PC-9 (cell line): ENCODE measurements around the gene IQGAP3. TPM values are rescaled to one million over a fixed set of nuclear protein-coding genes. Genes with fewer than 3 reads are reported as not detected.
A peak's percentile ranks its signal among the peaks of the same experiment; 100 is the strongest.

ENCODE experiments used
- BruUV-seq: library from RNA; stranded (reverse); fragments of 400-500 nt; replicated peaks from 2 replicates; lab custom pipeline; 2021; lab: Mats Ljungman, UMichigan
- CTCF ChIA-PET: fragments of 300-600 bp; sonication (Branson Sonifier 250); formaldehyde crosslinking; loops from one replicate; lab custom pipeline; 2022; ENCODE audit warnings: antibody characterized with exemption; lab: Charles Lee
- POLR2A ChIA-PET: fragments of 300-600 bp; sonication (Branson Sonifier 250); formaldehyde crosslinking; loops from one replicate; lab custom pipeline; 2022; ENCODE audit warnings: antibody characterized with exemption; ENCODE audit not compliant: unreplicated experiment; lab: Charles Lee
- DNase-seq, 2 experiments: peaks; one replicate each; pipeline versions ENCODE4 v3.0.0 to v3.0.0-alpha.2; 2015 to 2022; ENCODE audit warnings: mixed read lengths in 1 of 2
- H2AFZ ChIP-seq: fragments of 200-600 bp; sonication (generic); 2 replicates; pipeline ENCODE4 v1.8.1; 2017; ENCODE audit warnings: antibody characterized with exemption
- H3F3A ChIP-seq: fragments of 200-600 bp; sonication (generic); 2 replicates; pipeline ENCODE4 v1.8.1; 2017; ENCODE audit warnings: antibody characterized with exemption, mild to moderate bottlenecking, low read depth; ENCODE audit not compliant: insufficient read depth
- H3K27ac ChIP-seq: fragments of 200-600 bp; sonication (generic); 2 replicates; pipeline ENCODE4 v1.6.1; 2016; ENCODE audit warnings: mixed run types
- H3K27me3 ChIP-seq: fragments of 200-600 bp; sonication (generic); 2 replicates; pipeline ENCODE4 v1.6.1; 2016; ENCODE audit warnings: low read depth, mixed run types; ENCODE audit not compliant: insufficient read depth
- H3K36me3 ChIP-seq: fragments of 200-600 bp; sonication (generic); 2 replicates; pipeline ENCODE4 v1.6.1; 2016; ENCODE audit warnings: low read depth, mixed run types
- H3K4me1 ChIP-seq: fragments of 200-600 bp; sonication (generic); replicated peaks from 2 replicates; pipeline ENCODE4 v1.6.1; 2016; ENCODE audit warnings: mixed run types; ENCODE audit not compliant: insufficient read depth
- H3K4me2 ChIP-seq: fragments of 200-600 bp; sonication (generic); 2 replicates; pipeline ENCODE4 v1.6.1; 2017; ENCODE audit warnings: mixed run types
- H3K4me3 ChIP-seq: fragments of 200-600 bp; sonication (generic); 2 replicates; pipeline ENCODE4 v1.6.1; 2016; ENCODE audit warnings: mixed run types
- H3K79me2 ChIP-seq: fragments of 200-600 bp; sonication (generic); 2 replicates; pipeline ENCODE4 v1.6.1; 2017; ENCODE audit warnings: low read depth, mixed run types
- H3K9me2 ChIP-seq: fragments of 200-600 bp; sonication (generic); 2 replicates; pipeline ENCODE4 v1.8.1; 2017; ENCODE audit warnings: mild to moderate bottlenecking; ENCODE audit not compliant: insufficient read depth
- H3K9me3 ChIP-seq: fragments of 200-600 bp; sonication (generic); 2 replicates; pipeline ENCODE4 v1.8.1; 2016; ENCODE audit warnings: low read depth; ENCODE audit not compliant: insufficient read depth
- H4K20me1 ChIP-seq: fragments of 200-600 bp; sonication (generic); 2 replicates; pipeline ENCODE4 v1.8.1; 2017; ENCODE audit not compliant: insufficient read depth
- CTCF ChIP-seq: fragments of 200-600 bp; sonication (generic); conservative IDR thresholded peaks from 2 replicates; pipeline ENCODE4 v1.6.1; 2017; ENCODE audit warnings: mixed run types, antibody characterized with exemption, mild to moderate bottlenecking, moderate library complexity
- EZH2 ChIP-seq: fragments of 200-600 bp; sonication (generic); IDR thresholded peaks from 2 replicates; pipeline ENCODE4 v1.8.0; 2017; ENCODE audit warnings: antibody characterized with exemption, low read depth
- intact Hi-C: fragments of 100-400 bp; cut with micrococcal nuclease; formaldehyde crosslinking; loops from one replicate; pipeline ENCODE4 v1.10.0; 2022; ENCODE audit not compliant: unreplicated experiment
- total RNA-seq: library from RNA; stranded (reverse); gene quantifications from 2 replicates; pipeline ENCODE4 v1.2.3, GENCODE V29; 2021

Gene IQGAP3
- total RNA-seq, 1 experiment from 2014 or later = 63.1 TPM

- no peaks in the 10 kb centered on the region for H3K9me3 ChIP-seq
- ChIA-PET CTCF (interaction anchor here (0.5 kb wide), 1 partner anchor 136 kb away, joined by 5 read pairs; no protein-coding TSS in a partner anchor), POLR2A (no interaction called here)
- H3K27me3 ChIP-seq = no peaks in the 10 kb centered on the region
- no peak for DNase-seq
- peaks cover 12% of the 10 kb centered on the region for H3K79me2 ChIP-seq
- H3K9me2 ChIP-seq = no peaks in the 10 kb centered on the region
- TF ChIP-seq CTCF (no peak), EZH2 (no peak)
- no TSS peak for BruUV-seq
- H3K27ac ChIP-seq = no peak overlapping the region
- intact Hi-C loops = no loop called here
- H3K4me1 ChIP-seq = peaks cover 8% of the 10 kb centered on the region
- no peaks in the 10 kb centered on the region for H4K20me1 ChIP-seq
- H2AFZ ChIP-seq = no peak overlapping the region
- no peak overlapping the region for H3K4me3 ChIP-seq
- peaks cover 19% of the 10 kb centered on the region for H3K36me3 ChIP-seq
- no peak overlapping the region for H3K4me2 ChIP-seq
- H3F3A ChIP-seq = peaks cover 53% of the 10 kb centered on the region; the same call in 1 of the 2 replicates
Measured at GRCh38 chr1:156593661-156593989, 21.3 kb upstream of the IQGAP3 start.

- Histone ChIP-seq H3K4me3 (peak overlapping the region; percentile 76; the same call in 1 of the 2 replicates), H3F3A (peaks cover 53% of the 10 kb centered on the region; the same call in 1 of the 2 replicates), H3K9me2 (no peaks in the 10 kb centered on the region), H3K36me3 (peaks cover 18% of the 10 kb centered on the region), H3K79me2 (peaks cover 11% of the 10 kb centered on the region), H3K27me3 (no peaks in the 10 kb centered on the region), H2AFZ (no peak overlapping the region), H3K9me3 (no peaks in the 10 kb centered on the region), H4K20me1 (no peaks in the 10 kb centered on the region), H3K27ac (no peak overlapping the region), H3K4me1 (peaks cover 8% of the 10 kb centered on the region), H3K4me2 (peak overlapping the region; percentile 78)
- TF ChIP-seq EZH2 = no peak
- no peak for TF ChIP-seq CTCF
- CTCF ChIA-PET = interaction anchor here (0.5 to 0.7 kb wide), 2 partner anchors 15 to 136 kb away, joined by 3 to 5 read pairs; no protein-coding TSS in a partner anchor
- no peak for DNase-seq
- POLR2A ChIA-PET = no interaction called here
- TSS peak; percentile 41 for BruUV-seq
- intact Hi-C loops = no loop called here
Measured at GRCh38 chr1:156592910-156593660, 20.7 kb upstream of the IQGAP3 start.

- intact Hi-C loops = no loop called here
Measured at GRCh38 chr1:156592158-156592909, 20.0 kb upstream of the IQGAP3 start.

More at GRCh38 chr1:156592158-156592909, 20.0 kb upstream of the IQGAP3 start:
- H3K36me3 ChIP-seq = peaks cover 11% of the 10 kb centered on the region
- peaks cover 8% of the 10 kb centered on the region for H3K4me1 ChIP-seq
- H3K4me3 ChIP-seq = peak overlapping the region; percentile 76
- no peak for TF ChIP-seq CTCF
- no peak for TF ChIP-seq EZH2
- H3K27ac ChIP-seq = peak overlapping the region; percentile 23
- H3K79me2 ChIP-seq = peaks cover 11% of the 10 kb centered on the region
- no peaks in the 10 kb centered on the region for H3K9me3 ChIP-seq
- no TSS peak for BruUV-seq
- no peaks in the 10 kb centered on the region for H3K9me2 ChIP-seq
- H3K27me3 ChIP-seq = no peaks in the 10 kb centered on the region
- CTCF ChIA-PET = interaction anchor here (0.7 kb wide), 1 partner anchor 16 kb away, joined by 3 read pairs; no protein-coding TSS in a partner anchor
- H3K4me2 ChIP-seq = peak overlapping the region; percentile 78
- no peak for DNase-seq
- POLR2A ChIA-PET = interaction anchor here (0.5 to 0.6 kb wide), 3 partner anchors 63 to 262 kb away, joined by 4 read pairs; no protein-coding TSS in a partner anchor
- H3F3A ChIP-seq = peaks cover 45% of the 10 kb centered on the region; the same call in 1 of the 2 replicates
- H4K20me1 ChIP-seq = no peaks in the 10 kb centered on the region
- H2AFZ ChIP-seq = peak overlapping the region; percentile 92
